WTC11 (cell line): Measurements from ENCODE around the gene IFIT5.

ENCODE experiments used
- JUN ChIP-seq: sonication (generic); formaldehyde crosslinking; IDR thresholded peaks from 2 replicates; pipeline ENCODE4 v1.8.0; 2023; ENCODE audit warnings: mild to moderate bottlenecking, missing genetic modification reagents
- ZBTB21 ChIP-seq: sonication (generic); formaldehyde crosslinking; IDR thresholded peaks from 2 replicates; pipeline ENCODE4 v1.8.1; 2023; ENCODE audit warnings: mild to moderate bottlenecking, missing genetic modification reagents, borderline replicate concordance
- TF ChIP-seq, protein P1 (sequence below): fragments of 200-600 bp; IDR thresholded peaks from 2 replicates; pipeline ENCODE4 v1.8.0; 2022; ENCODE audit warnings: antibody characterized with exemption
- TF ChIP-seq, protein P2 (sequence below): sonication (generic); formaldehyde crosslinking; IDR thresholded peaks from 2 replicates; pipeline ENCODE4 v1.8.1; 2023; ENCODE audit warnings: mild to moderate bottlenecking, missing genetic modification reagents, moderate library complexity

DNA sequence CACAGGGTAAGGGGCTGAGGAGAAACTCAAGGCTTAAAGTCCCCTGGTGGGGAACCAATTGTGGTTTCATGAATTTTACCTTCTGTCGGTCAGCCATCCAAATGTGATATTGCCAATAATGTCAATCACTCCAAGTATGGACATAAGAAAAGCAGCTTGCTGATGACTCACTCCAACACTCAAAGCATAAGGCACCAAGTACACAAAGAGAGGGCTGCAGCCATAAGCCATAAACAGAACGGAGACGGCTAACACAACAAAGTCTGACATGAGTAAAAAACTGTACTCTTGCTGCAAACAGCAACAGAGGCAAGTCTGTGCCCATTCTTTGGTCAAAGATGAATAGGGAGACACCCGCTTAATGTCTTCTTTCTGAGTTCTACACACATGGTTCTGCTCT is 24.2 kb downstream of the IFIT5 start:
- TF ChIP-seq, protein P1, sequence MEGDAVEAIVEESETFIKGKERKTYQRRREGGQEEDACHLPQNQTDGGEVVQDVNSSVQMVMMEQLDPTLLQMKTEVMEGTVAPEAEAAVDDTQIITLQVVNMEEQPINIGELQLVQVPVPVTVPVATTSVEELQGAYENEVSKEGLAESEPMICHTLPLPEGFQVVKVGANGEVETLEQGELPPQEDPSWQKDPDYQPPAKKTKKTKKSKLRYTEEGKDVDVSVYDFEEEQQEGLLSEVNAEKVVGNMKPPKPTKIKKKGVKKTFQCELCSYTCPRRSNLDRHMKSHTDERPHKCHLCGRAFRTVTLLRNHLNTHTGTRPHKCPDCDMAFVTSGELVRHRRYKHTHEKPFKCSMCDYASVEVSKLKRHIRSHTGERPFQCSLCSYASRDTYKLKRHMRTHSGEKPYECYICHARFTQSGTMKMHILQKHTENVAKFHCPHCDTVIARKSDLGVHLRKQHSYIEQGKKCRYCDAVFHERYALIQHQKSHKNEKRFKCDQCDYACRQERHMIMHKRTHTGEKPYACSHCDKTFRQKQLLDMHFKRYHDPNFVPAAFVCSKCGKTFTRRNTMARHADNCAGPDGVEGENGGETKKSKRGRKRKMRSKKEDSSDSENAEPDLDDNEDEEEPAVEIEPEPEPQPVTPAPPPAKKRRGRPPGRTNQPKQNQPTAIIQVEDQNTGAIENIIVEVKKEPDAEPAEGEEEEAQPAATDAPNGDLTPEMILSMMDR = no peak
- TF ChIP-seq ZBTB21 (CRISPR knock-in tag) (no peak), JUN (CRISPR knock-in tag) (no peak)
- TF ChIP-seq, protein P2, sequence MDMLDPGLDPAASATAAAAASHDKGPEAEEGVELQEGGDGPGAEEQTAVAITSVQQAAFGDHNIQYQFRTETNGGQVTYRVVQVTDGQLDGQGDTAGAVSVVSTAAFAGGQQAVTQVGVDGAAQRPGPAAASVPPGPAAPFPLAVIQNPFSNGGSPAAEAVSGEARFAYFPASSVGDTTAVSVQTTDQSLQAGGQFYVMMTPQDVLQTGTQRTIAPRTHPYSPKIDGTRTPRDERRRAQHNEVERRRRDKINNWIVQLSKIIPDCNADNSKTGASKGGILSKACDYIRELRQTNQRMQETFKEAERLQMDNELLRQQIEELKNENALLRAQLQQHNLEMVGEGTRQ = no peak
